Prostate gland (tissue), 2 donors: ENCODE measurements around the gene UBE2L3. TPM values are rescaled to one million over a fixed set of nuclear protein-coding genes. Genes with fewer than 3 reads are reported as not detected.

Experiments used
- DNase-seq: peaks from one replicate; pipeline ENCODE4 v3.0.0-alpha.2; 2019; ENCODE audit warnings: low spot score
- H3K27ac ChIP-seq, 2 donors: fragments of 200-600 bp; sonication (generic); 2 replicates each; pipeline ENCODE4 v1.5.1; 2017 to 2019
- H3K27me3 ChIP-seq: fragments of 200-600 bp; sonication (generic); replicated peaks from 2 replicates; pipeline ENCODE4 v1.5.1; 2019; ENCODE audit not compliant: insufficient read depth
- H3K36me3 ChIP-seq, 2 donors: fragments of 200-600 bp; sonication (generic); 1 replicate in 1 of 2; 2 replicates in 1 of 2; pipeline versions ENCODE4 v1.5.1 to v1.8.1; 2017 to 2019
- H3K4me1 ChIP-seq: fragments of 200-600 bp; sonication (generic); replicated peaks from 2 replicates; pipeline ENCODE4 v1.5.1; 2019
- H3K4me3 ChIP-seq, 2 donors: fragments of 200-600 bp; sonication (generic); 2 replicates each; pipeline ENCODE4 v1.5.1; 2017 to 2019
- H3K9me3 ChIP-seq: fragments of 200-600 bp; sonication (generic); 2 replicates; pipeline ENCODE4 v1.5.1; 2017
- POLR2A ChIP-seq: fragments of 450-650 bp; IDR thresholded peaks from one replicate; pipeline ENCODE4 v1.6.1; 2016; ENCODE audit warnings: antibody characterized with exemption, mild to moderate bottlenecking
- POLR2AphosphoS5 ChIP-seq: sonication (generic); formaldehyde crosslinking; IDR thresholded peaks from one replicate; pipeline ENCODE4 v1.6.1; 2017; ENCODE audit warnings: antibody characterized with exemption
- WGBS: methylation state at CpG from one replicate; pipeline ENCODE4 v1.1.5; 2018; 5-methylcytosine and 5-hydroxymethylcytosine counted together
- intact Hi-C: fragments of 100-400 bp; cut with DNase I; formaldehyde crosslinking; loops from one replicate; pipeline ENCODE4 v1.14.2; 2022
- total RNA-seq, 2 donors: library from RNA; depleted of rRNA; stranded (reverse); fragments of >200 nt; gene quantifications; one replicate each; pipeline ENCODE4 v1.1.0, GENCODE V29; 2016
- TF ChIP-seq, protein P1 (sequence below), 4 experiments: fragments of 200-600 bp in 2 of 4; fragments of 450-650 bp in 2 of 4; sonication (generic) in 2 of 4; IDR thresholded peaks; 1 replicate in 3 of 4; 2 replicates in 1 of 4; pipeline ENCODE4 v1.5.1; 2016 to 2019; ENCODE audit warnings: antibody characterized with exemption in 4 of 4, mild to moderate bottlenecking in 2 of 4, moderate library complexity in 2 of 4

Gene UBE2L3
- total RNA-seq, 2 donors from 2014 or later = 61.7 to 78.1 TPM

GRCh38 chr22:21598302-21598701 lies 30.8 kb downstream of the UBE2L3 start:
- Histone ChIP-seq H3K36me3 (peaks cover 0 to 12% of the 10 kb centered on the region in 2 donors), H3K27ac (no peak overlapping the region), H3K4me3 (no peak overlapping the region), H3K4me1 (no peaks in the 10 kb centered on the region), H3K27me3 (no peaks in the 10 kb centered on the region), H3K9me3 (no peaks in the 10 kb centered on the region)
- intact Hi-C loops = no loop called here
- DNase-seq = no peak
- TF ChIP-seq POLR2AphosphoS5 (no peak), POLR2A (no peak)
- TF ChIP-seq, protein P1, sequence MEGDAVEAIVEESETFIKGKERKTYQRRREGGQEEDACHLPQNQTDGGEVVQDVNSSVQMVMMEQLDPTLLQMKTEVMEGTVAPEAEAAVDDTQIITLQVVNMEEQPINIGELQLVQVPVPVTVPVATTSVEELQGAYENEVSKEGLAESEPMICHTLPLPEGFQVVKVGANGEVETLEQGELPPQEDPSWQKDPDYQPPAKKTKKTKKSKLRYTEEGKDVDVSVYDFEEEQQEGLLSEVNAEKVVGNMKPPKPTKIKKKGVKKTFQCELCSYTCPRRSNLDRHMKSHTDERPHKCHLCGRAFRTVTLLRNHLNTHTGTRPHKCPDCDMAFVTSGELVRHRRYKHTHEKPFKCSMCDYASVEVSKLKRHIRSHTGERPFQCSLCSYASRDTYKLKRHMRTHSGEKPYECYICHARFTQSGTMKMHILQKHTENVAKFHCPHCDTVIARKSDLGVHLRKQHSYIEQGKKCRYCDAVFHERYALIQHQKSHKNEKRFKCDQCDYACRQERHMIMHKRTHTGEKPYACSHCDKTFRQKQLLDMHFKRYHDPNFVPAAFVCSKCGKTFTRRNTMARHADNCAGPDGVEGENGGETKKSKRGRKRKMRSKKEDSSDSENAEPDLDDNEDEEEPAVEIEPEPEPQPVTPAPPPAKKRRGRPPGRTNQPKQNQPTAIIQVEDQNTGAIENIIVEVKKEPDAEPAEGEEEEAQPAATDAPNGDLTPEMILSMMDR (IDR thresholded peaks at IDR 0.05) = no peak
- WGBS = 89% methylated on average over 3 of the region's 3 CpGs

GRCh38 chr22:21599053-21599893 lies 31.8 kb downstream of the UBE2L3 start:
- intact Hi-C loops = no loop called here
- DNase-seq = no peak
- Histone ChIP-seq H3K4me1 (no peaks in the 10 kb centered on the region), H3K27ac (no peak overlapping the region), H3K36me3 (peaks cover 0 to 2% of the 10 kb centered on the region in 2 donors), H3K9me3 (no peaks in the 10 kb centered on the region), H3K27me3 (no peaks in the 10 kb centered on the region), H3K4me3 (no peak overlapping the region)
- no peak for TF ChIP-seq POLR2A
- 87% methylated on average over 6 of the region's 6 CpGs for WGBS

GRCh38 chr22:21602579-21602978 lies 35.1 kb downstream of the UBE2L3 start:
- no peak overlapping the region for H3K4me3 ChIP-seq
- no peaks in the 10 kb centered on the region for H3K27me3 ChIP-seq
- intact Hi-C loops = no loop called here
- WGBS = 93% methylated on average over 6 of the region's 6 CpGs
- H3K36me3 ChIP-seq = no peaks in the 10 kb centered on the region
- TF ChIP-seq, protein P1 (IDR thresholded peaks at IDR 0.05) = no peak
- TF ChIP-seq POLR2A (no peak), POLR2AphosphoS5 (no peak)
- H3K9me3 ChIP-seq = no peaks in the 10 kb centered on the region
- no peaks in the 10 kb centered on the region for H3K4me1 ChIP-seq
- H3K27ac ChIP-seq = no peak overlapping the region
- DNase-seq = no peak

- Histone ChIP-seq H3K36me3 (no peaks in the 10 kb centered on the region), H3K4me3 (no peak overlapping the region), H3K27me3 (no peaks in the 10 kb centered on the region), H3K4me1 (no peaks in the 10 kb centered on the region), H3K27ac (no peak overlapping the region), H3K9me3 (no peaks in the 10 kb centered on the region)
- TF ChIP-seq POLR2AphosphoS5 = no peak
- TF ChIP-seq, protein P1 (IDR thresholded peaks at IDR 0.05) = no peak
- no peak for TF ChIP-seq POLR2A
- WGBS = 89% methylated on average over 9 of the region's 9 CpGs
- intact Hi-C loops = no loop called here
- DNase-seq = no peak
These were observed 36.5 kb downstream of the UBE2L3 start for GRCh38 chr22:21603973-21604372.

DNA sequence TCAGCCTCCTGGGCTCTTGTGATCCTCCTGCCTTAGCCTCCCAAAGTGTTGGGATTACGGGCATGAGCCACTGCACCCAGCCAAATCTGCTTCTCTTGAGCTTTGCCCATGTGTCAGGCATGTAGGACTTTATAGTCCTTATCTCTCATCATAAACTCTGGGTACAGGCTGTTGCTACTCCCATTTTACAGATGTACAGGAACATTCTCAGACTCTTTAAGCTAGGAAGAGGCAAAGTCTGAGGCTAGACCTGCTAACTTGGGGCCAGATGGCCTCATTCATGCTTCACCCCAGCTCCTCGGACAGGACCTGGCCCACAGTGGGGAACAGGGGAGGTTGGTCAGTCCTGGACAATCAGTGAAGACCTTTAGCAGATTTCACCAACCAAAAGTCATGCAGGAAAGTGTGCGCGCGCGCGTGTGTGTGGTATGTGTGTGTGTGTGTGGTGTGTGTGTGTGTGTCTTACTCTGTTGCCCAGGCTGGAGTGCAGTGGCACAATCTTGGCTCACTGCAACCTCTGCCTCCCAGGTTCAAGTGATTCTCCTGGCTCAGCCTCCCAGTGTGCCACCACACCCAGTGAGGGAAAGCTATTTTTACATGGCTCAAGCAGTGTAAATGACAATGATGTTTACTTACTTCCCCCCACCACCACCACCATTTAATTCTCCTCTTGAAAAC lies 38.5 kb downstream of the UBE2L3 start:
- H3K27me3 ChIP-seq = no peaks in the 10 kb centered on the region
- H3K4me1 ChIP-seq = no peaks in the 10 kb centered on the region
- no peak overlapping the region for H3K4me3 ChIP-seq
- H3K36me3 ChIP-seq = peaks cover 0 to 2% of the 10 kb centered on the region in 2 donors
- no peak overlapping the region for H3K27ac ChIP-seq
- no peak for DNase-seq
- H3K9me3 ChIP-seq = no peaks in the 10 kb centered on the region
- intact Hi-C loops = no loop called here
- WGBS = 98% methylated on average over 7 of the region's 7 CpGs
- TF ChIP-seq POLR2AphosphoS5 = no peak
- TF ChIP-seq, protein P1 (IDR thresholded peaks at IDR 0.05) = no peak
- no peak for TF ChIP-seq POLR2A
